K562 treated with DMSO at 1 percent for 48 hours (cell line): Measurements from ENCODE around the gene CLEC18C. TPM values are rescaled to one million over a fixed set of nuclear protein-coding genes. Genes with fewer than 3 reads are reported as not detected.

Source experiments
- total RNA-seq: library from RNA; unstranded; fragments of 300-600 nt; gene quantifications from 2 replicates; pipeline ENCODE4 v1.2.3, GENCODE V29; 2022; ENCODE audit warnings: low replicate concordance; ENCODE audit errors: extremely low read depth

CLEC18C gene
- total RNA-seq = not detected in 2 replicates

DNA sequence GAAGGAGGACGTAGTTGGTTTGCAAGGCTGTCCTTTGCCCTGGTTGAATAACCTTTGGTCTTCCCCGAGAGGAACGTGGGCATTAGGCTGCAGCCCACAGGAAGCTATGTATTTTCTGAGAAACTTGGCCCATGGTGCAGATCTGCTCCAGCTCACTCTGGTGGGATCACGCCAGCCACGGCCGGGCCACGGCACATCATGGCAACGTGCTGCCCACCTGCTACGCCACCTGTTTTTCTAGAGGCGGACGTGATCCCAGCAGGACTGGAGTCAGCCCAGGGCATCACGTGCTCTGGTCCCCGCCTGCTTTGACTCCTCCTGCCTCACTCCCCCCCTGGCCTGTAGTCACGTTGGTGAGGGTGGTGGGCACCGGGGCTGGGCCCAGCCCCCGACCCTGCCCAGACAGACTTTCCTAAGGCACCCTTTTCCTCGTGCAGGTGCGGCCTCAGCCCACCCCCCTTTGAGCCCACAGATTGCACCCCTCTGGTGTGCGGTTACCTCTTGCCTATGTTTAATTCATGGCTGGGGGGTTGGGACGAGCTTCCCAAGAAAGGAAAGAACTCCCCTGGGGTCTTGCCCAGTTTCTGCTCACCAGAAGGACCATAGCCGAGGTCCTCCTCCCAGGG, at the start of gene CLEC18C:
Gene CLEC18C (plus strand): TSS at position 576 of the 626 bp plus-strand sequence. CDS start 492 bp downstream, outside the sequence.

Other genes with a start within 250 kb of the CLEC18C start
- gene CLEC18A, start 222.5 kb upstream of the CLEC18C start, total RNA-seq = not detected in 2 replicates
- gene PDPR, start 59.5 kb upstream of the CLEC18C start, total RNA-seq = not detected in 2 replicates
- not detected in 2 replicates for gene EXOSC6, start 78.2 kb downstream of the CLEC18C start, total RNA-seq
- 211 and 608 TPM in 2 replicates for gene AARS1, start 115.7 kb downstream of the CLEC18C start, total RNA-seq
- gene DDX19B, start 125.4 kb downstream of the CLEC18C start, total RNA-seq = not detected in 2 replicates
- not detected in 2 replicates for gene DDX19A, start 173.1 kb downstream of the CLEC18C start, total RNA-seq